Neural cell (in vitro differentiated cells): Measurements from ENCODE around the gene PMEL. TPM values are rescaled to one million over a fixed set of nuclear protein-coding genes. Genes with fewer than 3 reads are reported as not detected.

Experiments
- H2AFZ ChIP-seq: fragments of 200-600, 300-800 bp; sonication (generic), shearing (Covaris generic); 2 replicates; pipeline ENCODE4 v1.6.0; 2014; ENCODE audit warnings: low read depth, mild to moderate bottlenecking, antibody characterized with exemption, low read length, moderate library complexity
- H3F3A ChIP-seq: fragments of 200-600 bp; shearing (Covaris generic); 2 replicates; pipeline ENCODE4 v1.6.1; 2016; ENCODE audit warnings: mild to moderate bottlenecking, moderate library complexity, mixed read lengths, antibody characterized with exemption, low read length; ENCODE audit not compliant: insufficient read depth, poor library complexity, severe bottlenecking
- H3K27ac ChIP-seq: fragments of 200-600, 300-800 bp; sonication (generic), shearing (Covaris generic); 2 replicates; pipeline ENCODE4 v1.5.1; 2014; ENCODE audit warnings: mild to moderate bottlenecking, low read length, moderate library complexity
- H3K27me3 ChIP-seq: fragments of 300-800, 200-600 bp; sonication (generic), shearing (Covaris generic); 2 replicates; pipeline ENCODE4 v1.6.0; 2014; ENCODE audit warnings: mild to moderate bottlenecking, low read depth, low read length, moderate library complexity; ENCODE audit not compliant: insufficient read depth
- H3K36me3 ChIP-seq: fragments of 300-800, 200-600 bp; sonication (generic), shearing (Covaris generic); 2 replicates; pipeline ENCODE4 v1.5.1; 2014; ENCODE audit warnings: mild to moderate bottlenecking, antibody characterized with exemption, low read length, moderate library complexity; ENCODE audit not compliant: insufficient read depth
- H3K4me2 ChIP-seq: fragments of 300-800, 200-600 bp; sonication (generic), shearing (Covaris generic); 2 replicates; pipeline ENCODE4 v1.6.0; 2014; ENCODE audit warnings: mild to moderate bottlenecking, low read length
- H3K4me3 ChIP-seq: fragments of 300-800, 200-600 bp; sonication (generic), shearing (Covaris generic); 2 replicates; pipeline ENCODE4 v1.5.1; 2014; ENCODE audit warnings: mild to moderate bottlenecking, low read length, moderate library complexity
- H3K79me2 ChIP-seq: fragments of 200-600 bp; shearing (Covaris generic); replicated peaks from 2 replicates; pipeline ENCODE4 v1.6.0; 2014; ENCODE audit warnings: mild to moderate bottlenecking, low read length, moderate library complexity; ENCODE audit not compliant: insufficient read depth
- H3K9ac ChIP-seq: fragments of 300-800, 200-600 bp; sonication (generic), shearing (Covaris generic); 2 replicates; pipeline ENCODE4 v1.6.1; 2016; ENCODE audit warnings: mild to moderate bottlenecking, low read length, mixed read lengths
- H3K9me2 ChIP-seq: fragments of 200-600 bp; shearing (Covaris generic); 2 replicates; pipeline ENCODE4 v1.6.1; 2016; ENCODE audit warnings: mild to moderate bottlenecking, low read length, mixed read lengths; ENCODE audit not compliant: insufficient read depth
- H3K9me3 ChIP-seq: fragments of 200-600, 300-800 bp; sonication (generic), shearing (Covaris generic); 2 replicates; pipeline ENCODE4 v1.6.1; 2016; ENCODE audit warnings: mild to moderate bottlenecking, mixed run types, low read length, moderate library complexity, mixed read lengths
- H4K20me1 ChIP-seq: fragments of 200-600 bp; shearing (Covaris generic); 2 replicates; pipeline ENCODE4 v1.6.1; 2016; ENCODE audit warnings: mild to moderate bottlenecking, mixed run types; ENCODE audit not compliant: insufficient read depth
- CTCF ChIP-seq: fragments of 450-650 bp; IDR thresholded peaks from 2 replicates; pipeline ENCODE4 v1.5.1; 2014; ENCODE audit warnings: antibody characterized with exemption, mild to moderate bottlenecking, moderate library complexity; ENCODE audit not compliant: poor library complexity, severe bottlenecking
- EP300 ChIP-seq: fragments of 450-650 bp; conservative IDR thresholded peaks from 2 replicates; pipeline ENCODE4 v1.6.1; 2014; ENCODE audit warnings: antibody characterized with exemption, mild to moderate bottlenecking, moderate library complexity; ENCODE audit not compliant: poor library complexity, severe bottlenecking
- EZH2 ChIP-seq: fragments of 200-600, 300-800 bp; shearing (Covaris generic), sonication (generic); IDR thresholded peaks from 2 replicates; pipeline ENCODE4 v1.6.1; 2014; ENCODE audit warnings: antibody characterized with exemption, low read length, borderline replicate concordance, mild to moderate bottlenecking; ENCODE audit not compliant: insufficient read depth, poor library complexity, severe bottlenecking
- MXI1 ChIP-seq: fragments of 450-650 bp; conservative IDR thresholded peaks from 2 replicates; pipeline ENCODE4 v1.6.1; 2014; ENCODE audit warnings: antibody characterized with exemption, mild to moderate bottlenecking; ENCODE audit not compliant: poor library complexity, severe bottlenecking
- POLR2AphosphoS5 ChIP-seq: IDR thresholded peaks from 2 replicates; pipeline ENCODE4 v1.6.1; 2012
- RAD21 ChIP-seq: fragments of 450-650 bp; conservative IDR thresholded peaks from 2 replicates; pipeline ENCODE4 v1.6.1; 2014; ENCODE audit warnings: antibody characterized with exemption, mild to moderate bottlenecking, moderate library complexity
- REST ChIP-seq: IDR thresholded peaks from 2 replicates; pipeline ENCODE4 v1.6.1; 2012; ENCODE audit warnings: borderline replicate concordance
- SMC3 ChIP-seq: fragments of 450-650 bp; conservative IDR thresholded peaks from 2 replicates; pipeline ENCODE4 v1.6.1; 2014; ENCODE audit warnings: antibody characterized with exemption, mild to moderate bottlenecking, moderate library complexity; ENCODE audit not compliant: poor library complexity
- TAF1 ChIP-seq: IDR thresholded peaks from 2 replicates; pipeline ENCODE4 v1.6.1; 2012; ENCODE audit warnings: low read depth
- polyA plus RNA-seq: library from polyadenylated mRNA; depleted of rRNA; stranded (reverse); fragments of >200 nt; gene quantifications from 2 replicates; pipeline ENCODE4 v1.2.3, GENCODE V29; 2014

The PMEL gene
- polyA plus RNA-seq, 1 donor from 2014 or later: not detected

GRCh38 chr12:55995366-55995765 lies 29.5 kb upstream of the PMEL start:
- Histone ChIP-seq H3K27ac (no peak overlapping the region), H4K20me1 (no peaks in the 10 kb centered on the region), H3K36me3 (peaks cover 9% of the 10 kb centered on the region), H3F3A (no peaks in the 10 kb centered on the region), H3K4me3 (no peak overlapping the region), H3K79me2 (peaks cover 4% of the 10 kb centered on the region), H2AFZ (no peak overlapping the region), H3K9me2 (no peaks in the 10 kb centered on the region), H3K9ac (no peak overlapping the region), H3K27me3 (no peaks in the 10 kb centered on the region), H3K4me2 (no peak overlapping the region), H3K9me3 (no peaks in the 10 kb centered on the region)
- no peak for TF ChIP-seq RAD21
- no peak for TF ChIP-seq SMC3
- TF ChIP-seq REST: no peak
- TF ChIP-seq EP300: no peak

- no peaks in the 10 kb centered on the region for H3K9me3 ChIP-seq
- H4K20me1 ChIP-seq: no peaks in the 10 kb centered on the region
- H3K9ac ChIP-seq: no peak overlapping the region
- H3K27ac ChIP-seq: no peak overlapping the region
- H3K79me2 ChIP-seq: peaks cover 4% of the 10 kb centered on the region
- no peaks in the 10 kb centered on the region for H3K27me3 ChIP-seq
- no peak overlapping the region for H3K4me2 ChIP-seq
- H3K4me3 ChIP-seq: no peak overlapping the region
- no peaks in the 10 kb centered on the region for H3F3A ChIP-seq
- peaks cover 9% of the 10 kb centered on the region for H3K36me3 ChIP-seq
- H2AFZ ChIP-seq: no peak overlapping the region
- TF ChIP-seq TAF1 (no peak), EZH2 (no peak), REST (no peak), POLR2AphosphoS5 (no peak), RAD21 (no peak), CTCF (no peak), SMC3 (no peak), MXI1 (no peak), EP300 (no peak)
- H3K9me2 ChIP-seq: no peaks in the 10 kb centered on the region
Measured at GRCh38 chr12:55993230-55993853, 27.5 kb upstream of the PMEL start.
